GM19397 (cell line): ENCODE measurements around the gene MYL11.

Source experiments
- ATAC-seq: cut with Tn5 transposase; IDR thresholded peaks from one replicate; pipeline ENCODE4 v1.9.1; 2021; ENCODE audit warnings: mild to moderate bottlenecking, moderate library complexity; ENCODE audit not compliant: unreplicated experiment

The MYL11 gene

DNA sequence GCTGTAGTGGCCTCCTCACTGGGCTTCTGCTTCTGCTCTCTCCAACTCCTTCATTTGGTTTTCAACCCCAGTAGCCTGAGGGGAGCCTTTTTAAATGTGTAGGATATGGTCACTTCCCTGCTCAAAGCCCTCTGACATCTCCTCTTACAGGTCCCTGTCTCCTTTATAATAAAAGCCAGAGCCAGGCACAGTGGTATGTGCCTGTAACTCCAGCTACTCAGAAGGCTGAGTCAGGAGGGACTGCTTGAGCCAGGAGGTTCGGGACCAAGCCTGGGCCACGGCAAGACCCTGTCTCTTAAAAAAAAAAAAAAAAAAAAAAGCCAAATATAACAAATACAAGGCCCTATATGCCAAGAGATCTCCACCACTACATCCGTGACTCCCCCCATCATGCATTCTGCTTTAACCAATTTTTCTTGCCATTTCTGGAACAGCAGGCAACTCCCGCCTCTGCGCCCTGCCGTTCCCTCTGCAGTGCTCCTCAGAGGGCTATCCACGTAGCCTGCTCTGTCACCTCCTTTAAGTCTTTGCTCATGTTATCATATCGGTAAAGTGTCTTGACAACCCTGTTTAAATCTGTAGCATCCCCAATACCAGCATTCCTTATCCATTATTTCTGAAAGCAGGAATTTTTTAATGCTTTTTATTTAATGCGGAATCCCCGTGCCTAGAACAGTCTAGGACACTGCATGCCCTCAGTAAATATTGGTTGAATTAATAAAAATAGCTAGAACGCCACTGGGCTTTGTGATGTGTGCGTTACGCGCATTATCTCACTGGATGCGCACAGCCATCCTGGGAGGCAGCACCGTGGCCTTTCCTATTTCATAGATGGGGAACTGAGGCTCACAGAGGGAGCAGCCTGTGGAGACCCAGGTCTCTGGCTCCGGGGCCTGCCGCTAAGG is 42.3 kb downstream of the MYL11 start:
- ATAC-seq = no peak

DNA sequence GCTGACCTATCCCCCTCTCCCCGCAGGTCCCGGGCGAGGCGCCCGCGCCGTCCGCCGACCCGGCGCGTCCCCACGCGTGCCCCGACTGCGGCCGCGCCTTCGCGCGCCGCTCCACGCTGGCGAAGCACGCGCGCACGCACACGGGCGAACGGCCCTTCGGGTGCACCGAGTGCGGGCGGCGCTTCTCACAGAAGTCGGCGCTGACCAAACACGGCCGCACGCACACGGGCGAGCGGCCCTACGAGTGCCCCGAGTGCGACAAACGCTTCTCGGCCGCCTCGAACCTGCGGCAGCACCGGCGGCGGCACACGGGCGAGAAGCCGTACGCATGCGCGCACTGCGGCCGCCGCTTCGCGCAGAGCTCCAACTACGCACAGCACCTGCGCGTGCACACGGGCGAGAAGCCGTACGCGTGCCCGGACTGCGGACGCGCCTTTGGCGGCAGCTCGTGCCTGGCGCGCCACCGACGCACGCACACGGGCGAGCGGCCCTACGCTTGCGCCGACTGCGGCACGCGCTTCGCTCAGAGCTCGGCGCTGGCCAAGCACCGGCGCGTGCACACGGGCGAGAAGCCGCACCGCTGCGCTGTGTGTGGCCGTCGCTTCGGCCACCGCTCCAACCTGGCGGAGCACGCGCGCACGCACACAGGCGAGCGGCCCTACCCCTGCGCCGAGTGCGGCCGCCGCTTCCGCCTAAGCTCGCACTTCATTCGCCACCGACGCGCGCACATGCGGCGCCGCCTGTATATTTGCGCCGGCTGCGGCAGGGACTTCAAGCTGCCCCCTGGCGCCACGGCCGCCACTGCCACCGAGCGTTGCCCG is 43.1 kb downstream of the MYL11 start:
- peak; percentile 84 for ATAC-seq

DNA sequence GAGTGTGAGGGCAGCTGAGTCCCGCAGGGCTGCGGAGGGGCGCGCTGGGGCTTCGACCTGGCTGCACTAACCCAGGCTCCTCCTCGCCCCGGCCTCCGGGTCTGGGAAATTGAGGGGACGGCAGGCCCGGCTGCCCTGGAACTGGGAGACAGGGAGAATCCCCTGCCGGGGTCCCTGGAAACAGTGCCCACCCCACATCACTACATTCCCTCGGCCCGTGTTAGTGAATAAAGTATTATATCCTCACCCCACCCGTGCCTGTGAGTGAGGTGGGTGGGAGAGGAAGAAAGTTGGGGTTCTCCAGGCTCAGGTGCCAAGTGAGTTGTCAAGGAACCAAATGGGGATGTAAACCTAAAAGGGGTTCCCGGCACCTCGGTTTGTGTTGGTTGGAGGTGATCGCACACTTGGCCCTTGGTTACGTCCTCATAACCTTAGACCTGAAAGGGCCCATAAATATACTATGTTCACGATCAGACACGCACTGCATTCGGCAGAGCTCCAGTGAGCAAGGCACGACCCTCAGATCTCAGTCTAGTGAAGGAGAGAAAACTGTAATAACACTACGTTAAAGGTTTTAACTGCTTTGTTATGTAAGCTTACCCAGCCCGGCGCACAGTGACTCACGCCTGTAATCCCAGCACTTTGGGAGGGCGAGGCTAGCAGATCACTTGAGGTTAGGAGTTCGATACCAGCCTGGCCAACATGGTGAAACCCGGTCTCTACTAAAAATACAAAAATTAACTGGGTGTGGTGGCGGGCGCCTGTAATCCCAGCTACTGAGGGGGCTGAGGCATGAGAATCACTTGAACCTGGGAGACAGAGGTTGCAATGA is 44.0 kb downstream of the MYL11 start:
- no peak for ATAC-seq

DNA sequence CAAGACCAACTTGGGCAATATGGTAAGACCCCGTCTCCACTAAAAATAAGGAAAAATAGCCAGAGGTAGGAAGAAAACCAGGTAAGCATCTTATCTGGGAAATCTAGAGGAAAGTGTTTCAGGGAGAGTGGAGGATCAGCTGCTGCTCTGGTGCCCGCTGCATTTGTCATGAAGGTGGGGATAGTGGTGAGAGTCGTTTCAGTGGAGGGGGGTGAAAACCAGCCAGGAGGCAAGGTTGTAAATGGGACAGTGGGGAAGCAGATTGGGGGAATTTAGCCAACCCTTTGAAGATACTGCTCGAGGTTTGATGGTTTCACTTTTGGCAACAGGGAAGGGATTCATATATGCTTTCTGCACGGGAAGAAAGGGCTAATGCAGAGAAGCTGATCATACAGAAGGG is 46.4 kb downstream of the MYL11 start:
- ATAC-seq = no peak
